ENCODE results near the gene OR51B6. TPM values are rescaled to one million over a fixed set of nuclear protein-coding genes. Genes with fewer than 3 reads are reported as not detected.
"Not testable (repeated sequence)": the region's sequence is repeated elsewhere in the genome, so short reads cannot be mapped to it uniquely, and the experiment has no call there.

Gene OR51B6
- total RNA-seq, 1 donor from 2014 or later = not detected

- no peak for DNase-seq (ENCODE audit: low spot score)
- H3K4me3 Mint-ChIP-seq (ENCODE audit: unreplicated experiment) = no peak overlapping the region
- no peaks in the 10 kb centered on the region for H3K9me3 Mint-ChIP-seq (ENCODE audit: unreplicated experiment)
- peaks cover 6% of the 10 kb centered on the region for H3K27me3 Mint-ChIP-seq (ENCODE audit: unreplicated experiment)
- H3K27ac Mint-ChIP-seq (ENCODE audit: unreplicated experiment) = no peak overlapping the region
- H3K4me1 Mint-ChIP-seq (ENCODE audit: unreplicated experiment) = no peaks in the 10 kb centered on the region
- TF ChIP-seq, protein P1, sequence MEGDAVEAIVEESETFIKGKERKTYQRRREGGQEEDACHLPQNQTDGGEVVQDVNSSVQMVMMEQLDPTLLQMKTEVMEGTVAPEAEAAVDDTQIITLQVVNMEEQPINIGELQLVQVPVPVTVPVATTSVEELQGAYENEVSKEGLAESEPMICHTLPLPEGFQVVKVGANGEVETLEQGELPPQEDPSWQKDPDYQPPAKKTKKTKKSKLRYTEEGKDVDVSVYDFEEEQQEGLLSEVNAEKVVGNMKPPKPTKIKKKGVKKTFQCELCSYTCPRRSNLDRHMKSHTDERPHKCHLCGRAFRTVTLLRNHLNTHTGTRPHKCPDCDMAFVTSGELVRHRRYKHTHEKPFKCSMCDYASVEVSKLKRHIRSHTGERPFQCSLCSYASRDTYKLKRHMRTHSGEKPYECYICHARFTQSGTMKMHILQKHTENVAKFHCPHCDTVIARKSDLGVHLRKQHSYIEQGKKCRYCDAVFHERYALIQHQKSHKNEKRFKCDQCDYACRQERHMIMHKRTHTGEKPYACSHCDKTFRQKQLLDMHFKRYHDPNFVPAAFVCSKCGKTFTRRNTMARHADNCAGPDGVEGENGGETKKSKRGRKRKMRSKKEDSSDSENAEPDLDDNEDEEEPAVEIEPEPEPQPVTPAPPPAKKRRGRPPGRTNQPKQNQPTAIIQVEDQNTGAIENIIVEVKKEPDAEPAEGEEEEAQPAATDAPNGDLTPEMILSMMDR (IDR thresholded peaks at IDR 0.05; ENCODE audit: unreplicated experiment) = no peak
- no peaks in the 10 kb centered on the region for H3K36me3 Mint-ChIP-seq (ENCODE audit: low read depth, unreplicated experiment)
These were observed 15.0 kb upstream of the OR51B6 start for GRCh38 chr11:5336331-5336730.

- not testable (repeated sequence) for H3K27me3 Mint-ChIP-seq (ENCODE audit: unreplicated experiment); H3K4me3 Mint-ChIP-seq (ENCODE audit: unreplicated experiment); DNase-seq (ENCODE audit: low spot score); H3K27ac Mint-ChIP-seq (ENCODE audit: unreplicated experiment); H3K9me3 Mint-ChIP-seq (ENCODE audit: unreplicated experiment); H3K36me3 Mint-ChIP-seq (ENCODE audit: low read depth, unreplicated experiment); H3K4me1 Mint-ChIP-seq (ENCODE audit: unreplicated experiment)
These were observed 14.1 kb upstream of the OR51B6 start for GRCh38 chr11:5337253-5337652.

GRCh38 chr11:5339771-5340322 is 11.5 kb upstream of the OR51B6 start:
- Mint-ChIP-seq H3K4me1 (ENCODE audit: unreplicated experiment) (no peaks in the 10 kb centered on the region), H3K4me3 (ENCODE audit: unreplicated experiment) (no peak overlapping the region), H3K27ac (ENCODE audit: unreplicated experiment) (no peak overlapping the region), H3K9me3 (ENCODE audit: unreplicated experiment) (no peaks in the 10 kb centered on the region), H3K27me3 (ENCODE audit: unreplicated experiment) (peaks cover 6% of the 10 kb centered on the region), H3K36me3 (ENCODE audit: low read depth, unreplicated experiment) (no peaks in the 10 kb centered on the region)
- TF ChIP-seq, protein P1 (IDR thresholded peaks at IDR 0.05; ENCODE audit: unreplicated experiment) = no peak
- DNase-seq (ENCODE audit: low spot score) = no peak

DNA sequence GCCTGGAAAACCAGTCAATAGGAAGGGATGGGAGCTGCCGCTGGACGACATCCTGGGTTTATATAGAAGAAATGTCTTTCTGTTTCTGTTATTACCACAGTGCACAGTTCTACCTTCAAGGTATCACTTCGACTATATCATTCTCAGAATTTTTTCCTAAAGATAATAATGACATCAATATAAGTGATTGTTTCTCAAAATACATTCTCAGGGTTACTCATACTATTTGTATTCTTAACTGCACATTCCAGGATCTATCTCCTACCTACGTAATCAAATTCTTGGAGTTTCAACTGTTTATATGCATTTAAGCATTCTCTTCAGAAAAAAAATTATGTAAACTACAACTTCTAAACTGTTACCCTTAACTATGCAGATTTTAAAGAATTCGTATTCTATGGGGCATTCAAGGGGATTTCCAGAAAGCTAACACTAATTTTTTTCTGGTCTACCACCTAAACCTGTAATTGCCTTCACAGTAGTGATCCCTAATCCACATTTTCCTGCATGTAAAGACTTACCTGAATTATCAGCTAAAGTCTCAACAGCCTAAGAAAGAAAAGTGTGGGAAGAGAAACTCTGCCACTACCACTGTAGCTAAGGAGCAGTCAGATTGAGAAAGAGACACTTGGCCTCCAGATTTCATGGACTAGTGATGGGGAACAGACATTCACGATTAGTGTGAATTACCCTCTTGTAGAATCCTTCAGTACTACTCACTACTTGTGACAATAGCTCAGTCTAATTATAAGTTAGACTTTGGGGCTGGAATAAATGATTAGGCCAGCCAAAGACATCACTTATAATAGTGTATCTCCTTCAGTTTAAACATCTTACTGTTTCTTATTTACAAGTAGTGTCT is 7.6 kb upstream of the OR51B6 start, which contains the start of gene OR51B5:
OR51B5 (minus strand) TSS at position 51 of the 862 bp plus-strand sequence; CDS start at position 51, 0 bp downstream.
- H3K9me3 Mint-ChIP-seq (ENCODE audit: unreplicated experiment) = no peaks in the 10 kb centered on the region
- TF ChIP-seq, protein P1 (IDR thresholded peaks at IDR 0.05; ENCODE audit: unreplicated experiment) = no peak
- no peaks in the 10 kb centered on the region for H3K36me3 Mint-ChIP-seq (ENCODE audit: low read depth, unreplicated experiment)
- no peak within 1 kb of the TSS for H3K4me3 Mint-ChIP-seq (ENCODE audit: unreplicated experiment)
- H3K27me3 Mint-ChIP-seq (ENCODE audit: unreplicated experiment) = no peaks in the 10 kb centered on the region
- H3K27ac Mint-ChIP-seq (ENCODE audit: unreplicated experiment) = no peak within 1 kb of the TSS
- DNase-seq (ENCODE audit: low spot score) = no peak
- no peaks in the 10 kb centered on the region for H3K4me1 Mint-ChIP-seq (ENCODE audit: unreplicated experiment)

DNA sequence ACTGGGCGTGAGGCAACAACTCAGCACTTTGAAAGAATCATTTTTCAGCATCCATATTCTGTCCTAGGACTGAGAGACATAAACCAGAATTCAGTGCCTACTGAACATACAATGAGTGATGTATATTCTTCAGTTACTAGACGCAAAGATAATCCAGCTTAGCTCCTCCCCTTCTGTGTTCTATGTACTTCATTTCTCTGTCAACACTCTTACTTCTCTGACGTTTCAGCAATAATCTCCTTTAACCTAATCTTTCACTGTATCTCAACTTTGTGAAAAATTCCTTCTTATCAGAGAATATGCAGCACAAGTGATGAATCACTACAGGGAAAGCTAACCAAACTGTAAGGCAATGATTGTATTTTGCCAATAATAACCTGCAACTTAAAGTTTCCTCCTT is 5.5 kb upstream of the OR51B6 start:
- H3K4me1 Mint-ChIP-seq (ENCODE audit: unreplicated experiment) = no peaks in the 10 kb centered on the region
- no peaks in the 10 kb centered on the region for H3K9me3 Mint-ChIP-seq (ENCODE audit: unreplicated experiment)
- H3K4me3 Mint-ChIP-seq (ENCODE audit: unreplicated experiment) = no peak overlapping the region
- H3K27ac Mint-ChIP-seq (ENCODE audit: unreplicated experiment) = no peak overlapping the region
- no peak for DNase-seq (ENCODE audit: low spot score)
- no peaks in the 10 kb centered on the region for H3K27me3 Mint-ChIP-seq (ENCODE audit: unreplicated experiment)
- H3K36me3 Mint-ChIP-seq (ENCODE audit: low read depth, unreplicated experiment) = no peaks in the 10 kb centered on the region
- TF ChIP-seq, protein P1 (IDR thresholded peaks at IDR 0.05; ENCODE audit: unreplicated experiment) = no peak
